GM04504 (cell line): ENCODE results near the gene CABP2.
A peak's percentile ranks its signal among the peaks of the same experiment; 100 is the strongest.
"Not testable (repeated sequence)": the region's sequence is repeated elsewhere in the genome, so short reads cannot be mapped to it uniquely, and the experiment has no call there.

Experiments
- DNase-seq: peaks from one replicate; pipeline ENCODE4 v3.0.0-alpha.2; 2012; ENCODE audit warnings: low read depth

The CABP2 gene

DNA sequence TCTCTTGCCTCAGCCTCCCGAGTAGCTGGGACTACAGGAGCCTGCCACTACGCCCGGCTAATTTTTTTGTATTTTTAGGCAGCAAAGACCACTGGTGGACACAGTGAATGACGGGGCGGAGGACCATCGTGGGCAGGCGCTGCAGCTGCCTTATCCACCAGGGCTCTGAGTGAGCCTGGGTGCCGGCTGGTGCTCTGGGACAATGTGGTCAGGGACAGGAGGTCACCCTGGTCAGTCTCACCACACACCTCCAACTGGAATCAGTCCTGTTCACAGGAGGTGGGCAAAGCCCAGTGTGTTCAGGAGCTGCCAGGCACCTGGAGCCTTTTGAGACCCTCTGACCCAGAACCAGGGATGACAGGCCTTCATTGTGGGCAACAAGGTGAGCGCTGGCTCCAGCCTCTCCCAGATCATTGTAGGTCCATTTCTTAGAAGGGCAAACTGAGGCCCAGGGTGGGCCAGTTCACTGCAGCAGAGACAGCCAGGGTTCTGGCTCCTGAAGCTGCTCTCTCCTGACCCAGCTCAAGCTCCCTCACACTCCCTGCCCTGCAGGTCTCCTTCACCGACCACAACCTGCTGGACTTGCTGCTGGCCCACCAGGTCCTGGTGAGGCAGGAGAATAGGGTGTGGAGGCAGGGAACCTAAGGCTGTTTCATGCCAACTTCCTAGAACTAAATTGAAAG, 15.7 kb upstream of the CABP2 start:
- no peak for DNase-seq

- DNase-seq, result no peak
Observed at GRCh38 chr11:67538306-67538705, 15.1 kb upstream of the CABP2 start.

DNA sequence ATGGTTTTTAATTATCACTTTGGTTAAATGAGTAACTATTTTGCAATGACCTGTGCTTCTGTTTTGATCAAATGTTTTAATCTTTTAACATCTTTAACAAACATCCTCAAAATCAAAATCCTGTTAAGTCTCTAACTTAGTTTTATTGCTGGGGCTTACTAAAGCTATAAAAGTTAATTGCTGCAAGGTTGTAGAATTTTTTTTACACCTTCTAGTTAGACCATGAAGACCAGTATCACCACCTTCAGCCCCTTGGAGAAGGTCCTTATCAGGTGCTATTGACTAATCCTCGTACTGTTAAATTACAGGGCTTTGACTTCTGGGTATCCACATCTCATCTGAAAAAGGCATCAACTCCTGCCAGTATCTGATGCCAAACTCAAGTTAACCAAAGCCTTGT, 12.3 kb upstream of the CABP2 start:
- DNase-seq, result no peak

- DNase-seq, result no peak
Observed at GRCh38 chr11:67534070-67534679, 10.9 kb upstream of the CABP2 start.

DNA sequence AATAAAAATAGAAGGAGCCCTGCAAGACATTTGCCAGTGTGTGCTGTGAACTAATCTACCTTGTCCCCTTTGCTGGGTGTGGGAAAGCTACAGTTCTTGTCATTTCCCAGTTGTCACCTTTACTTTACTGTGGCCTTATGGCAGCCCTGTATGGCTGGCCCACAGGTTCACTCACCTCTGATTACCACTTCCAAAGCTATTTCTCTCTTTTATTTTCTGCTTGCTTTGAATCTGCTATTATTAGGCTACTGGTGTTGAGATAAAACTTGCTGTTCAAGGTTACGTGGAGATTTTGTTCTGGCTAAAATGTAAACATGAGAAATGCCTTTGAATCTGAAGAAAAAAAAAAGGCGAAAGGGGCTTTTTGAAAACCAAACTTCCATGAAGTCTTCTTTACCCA, 9.6 kb upstream of the CABP2 start:
- DNase-seq, result no peak

- no peak for DNase-seq
Observed at GRCh38 chr11:67530282-67530592, 7.0 kb upstream of the CABP2 start.

GRCh38 chr11:67528376-67528775, 5.1 kb upstream of the CABP2 start:
- no peak for DNase-seq

- no peak for DNase-seq
Observed at GRCh38 chr11:67525275-67525976, 2.2 kb upstream of the CABP2 start.

GRCh38 chr11:67524480-67524808, 1.2 kb upstream of the CABP2 start:
- DNase-seq, result no peak

GRCh38 chr11:67523556-67524479, 572 bp upstream of the CABP2 start:
- no peak for DNase-seq

DNA sequence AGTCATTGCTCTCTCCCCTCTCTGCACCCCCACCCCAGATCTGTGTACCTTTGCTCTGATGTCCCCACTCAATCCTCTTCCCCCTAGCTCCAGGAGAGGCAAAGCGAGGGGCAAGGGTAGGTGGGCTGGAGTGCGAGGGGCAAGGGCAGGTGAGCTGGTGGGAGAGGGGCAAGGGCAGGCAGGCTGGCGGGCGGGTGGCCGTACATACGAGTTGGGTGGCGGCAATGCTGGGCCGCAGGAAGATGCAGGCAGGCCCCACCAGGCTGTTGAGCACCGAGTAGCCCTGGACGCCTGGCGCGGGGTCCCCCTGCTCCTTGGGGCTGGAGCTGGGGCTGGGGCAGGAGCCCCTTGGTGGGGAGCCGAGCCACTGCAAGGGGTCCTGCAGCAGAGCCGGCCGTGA, 908 bp downstream of the CABP2 start:
- DNase-seq, result no peak

GRCh38 chr11:67521924-67522323, 1.3 kb downstream of the CABP2 start:
- no peak for DNase-seq

GRCh38 chr11:67520856-67521824, 2.1 kb downstream of the CABP2 start:
- no peak for DNase-seq

GRCh38 chr11:67519726-67520125, 3.5 kb downstream of the CABP2 start:
- no peak for DNase-seq

DNA sequence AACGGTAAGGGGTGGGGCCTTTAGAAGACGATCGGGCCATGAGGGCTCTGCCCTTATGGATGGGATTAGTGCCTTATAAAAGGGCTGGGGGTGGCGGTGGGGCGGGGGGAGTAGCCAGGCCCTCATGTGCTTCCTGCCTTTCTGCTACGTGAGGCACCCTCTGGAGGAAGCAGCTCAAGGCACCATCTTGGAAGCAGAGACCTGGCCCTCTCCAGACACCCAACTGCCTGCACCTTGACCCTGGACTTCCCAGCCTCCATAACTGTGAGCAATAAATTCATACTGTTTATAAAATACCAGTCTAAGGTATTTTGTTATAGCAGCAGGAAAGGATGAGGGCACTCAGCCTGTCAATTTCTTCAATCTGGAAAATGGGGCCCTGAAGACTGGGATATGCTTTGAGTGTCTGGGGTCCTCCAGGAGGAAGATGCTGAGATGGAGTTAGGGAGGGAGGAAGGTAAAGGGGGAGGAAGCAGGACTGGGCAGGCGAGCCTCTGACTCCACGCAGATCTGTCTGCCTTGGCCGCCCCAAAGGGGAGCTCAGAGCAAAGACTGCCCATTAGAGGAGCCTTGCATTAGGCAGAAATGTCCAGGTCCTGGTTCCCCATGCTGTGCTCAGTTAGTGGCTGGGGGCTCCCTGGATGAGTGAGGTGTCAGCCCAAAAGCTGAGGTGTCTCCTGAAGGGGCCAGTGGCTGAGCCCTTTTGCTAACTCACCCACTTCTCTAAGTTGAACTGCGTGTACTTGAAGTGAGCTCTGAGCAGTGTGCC, 5.3 kb downstream of the CABP2 start:
- DNase-seq, result no peak

DNA sequence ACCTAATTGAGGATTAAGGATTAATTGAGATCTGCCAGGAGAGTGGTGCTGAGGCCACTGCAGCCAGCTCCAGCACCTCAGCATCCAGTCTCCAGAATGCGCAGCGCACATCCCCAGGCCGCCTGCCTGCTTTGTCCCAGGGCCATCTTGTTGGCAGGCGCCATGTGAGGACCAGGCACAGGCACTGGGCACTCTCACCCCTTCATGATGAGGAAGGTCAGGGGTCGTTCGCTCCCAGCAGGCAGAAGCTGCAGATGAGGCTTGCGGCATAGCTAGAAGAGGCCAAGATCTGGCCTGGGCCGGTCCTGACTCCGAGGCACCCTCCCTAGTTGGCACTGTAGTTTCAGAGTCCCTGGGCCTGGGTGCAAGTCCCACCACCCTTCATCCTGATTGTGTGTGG, 6.4 kb downstream of the CABP2 start:
- DNase-seq, result no peak

DNA sequence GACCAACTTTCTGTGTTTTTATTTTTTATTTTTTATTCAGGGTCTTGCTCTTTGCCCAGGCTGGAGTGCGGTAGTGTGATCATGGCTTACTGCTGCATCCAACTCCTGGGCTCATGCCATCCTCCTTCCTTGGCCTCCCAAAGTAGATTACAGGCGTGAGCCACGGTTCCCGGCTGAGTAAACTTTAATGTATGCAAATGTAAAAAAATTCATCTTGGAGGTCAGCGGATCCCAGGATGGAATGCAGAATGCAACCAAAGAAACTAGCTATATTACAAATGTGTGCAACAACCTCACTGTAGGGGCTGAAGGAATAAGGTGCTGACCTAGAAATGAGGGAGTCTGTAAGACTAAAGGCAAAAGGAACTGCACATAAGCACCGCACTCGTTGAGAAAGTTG, 9.1 kb downstream of the CABP2 start:
- DNase-seq, result no peak

DNA sequence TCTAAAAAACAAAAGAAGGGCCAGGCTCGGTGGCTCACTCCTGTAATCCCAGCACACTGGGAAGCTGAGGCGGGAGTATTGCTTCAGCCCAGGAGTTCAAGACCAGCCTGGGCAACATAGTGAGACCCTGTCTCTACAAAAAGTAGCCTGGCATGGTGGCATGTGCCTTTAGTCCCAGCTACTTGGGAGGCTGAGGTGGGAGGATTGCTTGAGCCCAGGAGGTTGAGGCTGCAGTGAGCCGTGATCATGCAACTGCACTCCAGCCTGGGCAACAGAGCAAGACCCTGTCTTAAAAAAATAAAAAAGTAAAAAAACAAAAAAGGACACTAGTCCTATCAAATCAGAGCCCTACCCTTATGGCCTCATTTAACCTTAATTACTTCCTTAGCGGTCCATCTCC, 11.7 kb downstream of the CABP2 start:
- DNase-seq, result not testable (repeated sequence)

DNA sequence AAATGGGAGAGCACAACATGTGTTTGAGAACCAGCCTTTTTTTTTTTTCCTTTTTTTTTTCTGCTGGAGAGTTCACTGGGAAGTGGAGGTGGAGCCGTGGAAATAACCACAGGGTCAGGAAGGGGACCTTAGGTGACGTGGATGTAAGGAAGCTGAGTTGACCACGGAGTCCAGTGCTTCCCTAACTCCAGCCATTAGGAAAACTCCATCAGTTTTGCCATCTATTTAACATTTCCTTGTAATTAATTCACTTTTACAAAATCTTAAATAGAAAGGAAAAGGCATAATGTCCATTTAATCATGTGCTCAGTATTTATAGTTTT, 13.3 kb downstream of the CABP2 start:
- DNase-seq, result no peak

DNA sequence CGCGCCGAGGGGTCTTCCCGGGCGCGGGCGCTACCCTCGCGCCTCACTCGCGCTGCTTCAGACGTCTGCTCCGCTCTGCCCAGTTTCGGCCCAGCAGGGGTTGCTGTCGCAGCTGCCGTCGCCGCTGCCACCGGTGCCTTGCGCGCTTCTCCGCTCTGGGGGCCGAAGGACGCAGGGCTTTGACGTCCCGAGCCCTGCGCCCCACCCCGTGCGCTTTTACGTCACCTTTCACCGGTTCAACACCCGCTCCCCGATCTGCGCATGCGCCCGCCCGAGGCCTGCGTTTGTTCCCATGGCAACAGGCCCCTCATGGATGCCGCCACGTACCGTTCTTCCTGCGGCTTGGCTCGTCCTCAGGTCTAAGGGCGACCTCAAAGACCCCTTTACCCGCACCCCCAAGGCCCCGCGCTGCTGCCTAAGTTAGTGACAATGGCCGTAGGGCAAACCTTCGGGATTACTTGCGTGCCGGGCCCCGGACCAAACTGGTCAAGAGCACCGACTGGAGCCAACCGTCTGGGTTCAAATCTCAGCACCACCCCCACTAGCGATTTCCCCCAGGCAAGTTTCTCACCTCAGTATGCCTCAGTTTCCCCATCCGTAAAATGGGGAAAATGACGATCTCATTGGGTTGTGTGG, 14.6 kb downstream of the CABP2 start:
- DNase-seq, result peak; percentile 91
